Thymus (tissue), 11 donors: Measurements from ENCODE around the gene CDKN2B. TPM values are rescaled to one million over a fixed set of nuclear protein-coding genes. Genes with fewer than 3 reads are reported as not detected.

ENCODE experiments used
- DNase-seq, 9 donors: peaks; one replicate each; pipeline ENCODE4 v3.0.0-alpha.2; 2013; ENCODE audit warnings: low spot score in 9 of 9, low read depth in 6 of 9, missing footprints in 1 of 9
- H3K27ac ChIP-seq, 2 donors: one replicate each; pipeline ENCODE4 v1.5.1; 2013; ENCODE audit warnings: control low read depth in 1 of 2, low read depth in 1 of 2, low read length in 1 of 2, mild to moderate bottlenecking in 1 of 2, moderate library complexity in 1 of 2
- H3K27me3 ChIP-seq, 2 donors: one replicate each; pipeline ENCODE4 v1.5.1; 2013; ENCODE audit warnings: low read length in 1 of 2; ENCODE audit not compliant: control insufficient read depth in 2 of 2, insufficient read depth in 1 of 2
- H3K36me3 ChIP-seq, 2 donors: one replicate each; pipeline ENCODE4 v1.5.1; 2013; ENCODE audit warnings: low read length in 1 of 2, mild to moderate bottlenecking in 1 of 2, moderate library complexity in 1 of 2; ENCODE audit not compliant: control insufficient read depth in 2 of 2, insufficient read depth in 2 of 2
- H3K4me1 ChIP-seq, 2 donors: one replicate each; pipeline ENCODE4 v1.5.1; 2013; ENCODE audit warnings: low read length in 2 of 2; ENCODE audit not compliant: control insufficient read depth in 2 of 2, insufficient read depth in 2 of 2
- H3K4me3 ChIP-seq, 2 donors: one replicate each; pipeline ENCODE4 v1.5.1; 2013; ENCODE audit warnings: low read length in 2 of 2, control low read depth in 1 of 2, mild to moderate bottlenecking in 1 of 2
- H3K9me3 ChIP-seq, 2 donors: one replicate each; pipeline ENCODE4 v1.5.1; 2013; ENCODE audit warnings: low read length in 1 of 2, mild to moderate bottlenecking in 1 of 2; ENCODE audit not compliant: control insufficient read depth in 2 of 2, insufficient read depth in 1 of 2
- WGBS: extraction: QIAGEN DNeasy Blood & Tissue Kit; methylation state at CpG from one replicate; pipeline ENCODE4 v1.1.7; 2013; 5-methylcytosine and 5-hydroxymethylcytosine counted together
- polyA plus RNA-seq: library from polyadenylated mRNA; stranded (reverse); fragments of 200-250 nt; gene quantifications from one replicate; pipeline ENCODE4 v1.2.3, GENCODE V29; 2013
- total RNA-seq: library from RNA; stranded (reverse); fragments of 120-200 nt; gene quantifications from one replicate; pipeline ENCODE4 v1.2.4, GENCODE V29; 2013
- donor health status: healthy.

CDKN2B gene
- total and polyA plus RNA-seq, 2 donors: 0.80 to 7.3 TPM

GRCh38 chr9:22026696-22027095, 17.6 kb upstream of the CDKN2B start:
- 57% methylated on average over 6 of the region's 6 CpGs for WGBS
- Histone ChIP-seq H3K4me3 (no peak overlapping the region), H3K27ac (no peak overlapping the region), H3K4me1 (no peaks in the 10 kb centered on the region), H3K9me3 (no peaks in the 10 kb centered on the region), H3K36me3 (no peaks in the 10 kb centered on the region), H3K27me3 (peaks cover 0 to 5% of the 10 kb centered on the region in 2 donors)
- DNase-seq: no peak

- Histone ChIP-seq H3K4me3 (no peak overlapping the region), H3K27me3 (peaks cover 2 to 5% of the 10 kb centered on the region in 2 donors), H3K27ac (no peak overlapping the region), H3K9me3 (no peaks in the 10 kb centered on the region), H3K36me3 (no peaks in the 10 kb centered on the region), H3K4me1 (no peaks in the 10 kb centered on the region)
- WGBS: 98% methylated on average over 3 of the region's 3 CpGs
- DNase-seq: no peak
These were observed 13.3 kb upstream of the CDKN2B start for GRCh38 chr9:22022396-22022795.

DNA sequence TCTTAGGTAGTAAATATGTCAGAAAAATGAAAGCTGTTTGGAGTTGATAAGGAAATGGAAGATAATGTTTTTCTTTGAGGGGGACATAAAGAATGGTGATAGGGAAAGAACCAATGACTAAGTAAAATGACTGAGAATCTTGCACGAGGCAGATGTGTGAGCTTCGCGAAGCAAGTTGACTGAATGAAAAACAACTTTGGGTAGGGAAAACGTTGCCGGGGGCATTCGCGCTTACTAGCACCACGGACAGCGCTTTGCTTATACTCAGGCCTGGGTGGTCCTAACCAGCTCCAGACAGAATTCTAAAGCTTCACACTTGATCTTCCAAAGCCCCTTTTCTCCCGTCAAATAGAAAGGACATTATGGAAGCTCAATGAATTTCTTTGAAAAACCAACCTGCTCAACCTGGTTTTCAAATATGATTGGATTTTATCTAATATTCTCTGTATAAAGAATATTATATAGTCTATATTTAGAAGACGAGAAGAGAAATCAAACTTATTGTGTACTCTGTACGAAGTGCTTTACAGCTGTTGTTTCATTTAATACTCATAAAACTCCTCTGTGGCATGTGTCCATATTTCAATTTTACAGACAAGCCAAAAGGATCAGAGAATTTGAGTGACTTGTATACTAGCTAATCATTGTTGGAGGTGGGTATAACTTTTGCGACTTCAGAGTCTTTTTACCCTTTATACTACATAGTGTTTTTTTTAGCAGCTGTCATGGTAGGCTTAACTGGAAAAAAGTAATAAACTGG, 1.9 kb upstream of the CDKN2B start:
- 26% methylated on average over 13 of the region's 13 CpGs for WGBS
- peak in 4 of 9 donors; percentile 40 to 72 (median 57) for DNase-seq
- no peak overlapping the region for H3K27ac ChIP-seq
- H3K27me3 ChIP-seq: peaks cover 34 to 56% of the 10 kb centered on the region in 2 donors
- no peak overlapping the region for H3K4me3 ChIP-seq
- peaks cover 2 to 8% of the 10 kb centered on the region in 2 donors for H3K4me1 ChIP-seq
- H3K9me3 ChIP-seq: no peaks in the 10 kb centered on the region
- no peaks in the 10 kb centered on the region for H3K36me3 ChIP-seq

DNA sequence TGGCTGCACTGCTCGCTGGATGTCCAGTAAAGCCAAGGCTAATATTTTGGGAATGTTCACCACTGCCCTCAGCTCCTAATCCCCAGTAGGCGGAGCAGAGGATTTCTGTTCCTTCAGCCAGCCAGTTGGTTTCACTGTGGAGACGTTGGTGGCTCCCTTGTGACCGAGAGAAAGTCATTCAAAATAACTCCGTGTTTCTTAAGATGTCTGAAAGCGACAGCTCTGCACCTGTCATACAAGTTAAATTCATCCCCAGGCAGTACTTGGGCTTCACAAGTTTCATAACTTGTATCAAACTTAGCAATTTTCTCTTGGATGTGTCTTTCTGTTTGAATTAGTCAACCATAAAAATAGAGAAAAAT, 382 bp upstream of the CDKN2B start:
- DNase-seq: no peak
- Histone ChIP-seq H3K27me3 (peaks cover 49 to 72% of the 10 kb centered on the region in 2 donors), H3K4me3 (no peak overlapping the region), H3K4me1 (peaks cover 2 to 11% of the 10 kb centered on the region in 2 donors), H3K27ac (no peak overlapping the region), H3K9me3 (no peaks in the 10 kb centered on the region), H3K36me3 (no peaks in the 10 kb centered on the region)
- WGBS: 13% methylated on average over 6 of the region's 6 CpGs

GRCh38 chr9:22008384-22008716, 755 bp downstream of the CDKN2B start:
- 5% methylated on average over 8 of the region's 8 CpGs for WGBS
- H3K9me3 ChIP-seq: no peaks in the 10 kb centered on the region
- H3K27me3 ChIP-seq: peaks cover 52 to 83% of the 10 kb centered on the region in 2 donors
- peak overlapping the region in 1 of 2 donors; percentile 39 for H3K4me3 ChIP-seq
- no peak overlapping the region for H3K27ac ChIP-seq
- no peaks in the 10 kb centered on the region for H3K36me3 ChIP-seq
- DNase-seq: no peak
- peaks cover 2 to 11% of the 10 kb centered on the region in 2 donors for H3K4me1 ChIP-seq

- no peak overlapping the region for H3K4me3 ChIP-seq
- H3K36me3 ChIP-seq: no peaks in the 10 kb centered on the region
- no peaks in the 10 kb centered on the region for H3K9me3 ChIP-seq
- H3K4me1 ChIP-seq: peaks cover 2 to 11% of the 10 kb centered on the region in 2 donors
- DNase-seq: no peak
- no peak overlapping the region for H3K27ac ChIP-seq
- WGBS: 9% methylated on average over 44 of the region's 44 CpGs
- peaks cover 50 to 90% of the 10 kb centered on the region in 2 donors for H3K27me3 ChIP-seq
These were observed 3.2 kb downstream of the CDKN2B start for GRCh38 chr9:22005702-22006606.

DNA sequence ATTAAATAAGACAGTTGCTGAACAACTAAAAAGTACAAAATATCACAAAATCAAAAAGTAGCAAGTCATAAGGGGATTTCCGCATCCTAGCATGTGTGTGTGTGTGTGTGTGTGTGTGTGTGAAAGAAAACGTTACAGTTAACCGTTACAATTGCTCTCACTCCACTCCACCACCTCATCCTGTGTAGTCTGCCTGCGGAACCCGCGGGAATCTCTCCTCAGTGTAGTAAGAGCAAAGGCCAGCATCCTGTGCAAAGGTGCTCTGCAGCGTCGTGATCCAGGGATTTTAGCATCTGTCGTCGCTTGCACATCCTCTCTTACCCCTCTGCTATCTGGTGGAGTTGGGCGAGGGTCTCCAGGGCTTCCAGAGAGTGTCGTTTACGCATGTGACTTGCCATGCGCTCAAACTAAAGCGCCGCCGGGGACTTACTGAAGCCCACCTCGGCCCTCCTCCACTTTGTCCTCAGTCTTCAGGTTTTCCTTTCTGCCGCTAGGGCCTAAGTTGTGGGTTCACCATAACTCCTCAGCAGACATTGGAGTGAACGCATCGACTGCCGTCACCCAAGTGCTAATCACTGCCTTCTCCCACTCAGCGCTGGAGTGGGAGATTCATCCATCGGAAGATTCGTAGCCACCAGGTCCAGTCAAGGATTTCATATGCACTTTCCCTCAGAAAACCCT, 3.9 kb downstream of the CDKN2B start:
- no peak overlapping the region for H3K4me3 ChIP-seq
- peaks cover 47 to 89% of the 10 kb centered on the region in 2 donors for H3K27me3 ChIP-seq
- no peaks in the 10 kb centered on the region for H3K9me3 ChIP-seq

GRCh38 chr9:22002038-22002437, 7.1 kb downstream of the CDKN2B start:
- Histone ChIP-seq H3K36me3 (no peaks in the 10 kb centered on the region), H3K4me3 (no peak overlapping the region), H3K27ac (no peak overlapping the region), H3K9me3 (no peaks in the 10 kb centered on the region), H3K27me3 (peaks cover 33 to 79% of the 10 kb centered on the region in 2 donors), H3K4me1 (peaks cover 0 to 2% of the 10 kb centered on the region in 2 donors)
- WGBS: 31% methylated on average over 1 of the region's 1 CpG
- no peak for DNase-seq

More for the DNA sequence above, 3.9 kb downstream of the CDKN2B start:
- Histone ChIP-seq H3K4me1 (peaks cover 2 to 11% of the 10 kb centered on the region in 2 donors), H3K27ac (no peak overlapping the region), H3K36me3 (no peaks in the 10 kb centered on the region)
- peak in 1 of 9 donors; percentile 19 for DNase-seq
- WGBS: 5% methylated on average over 25 of the region's 25 CpGs
